SK-N-SH (cell line): ENCODE measurements around the gene P4HA3. TPM values are rescaled to one million over a fixed set of nuclear protein-coding genes. Genes with fewer than 3 reads are reported as not detected.

Experiments used
- CTCF ChIA-PET: fragments of 300-600, 350-600 bp; formaldehyde crosslinking; extraction: SDS; loops from one replicate; lab custom pipeline; 2021; lab: Yijun Ruan, JAX
- POLR2A ChIA-PET: fragments of 350-600 bp; sonication (Branson Sonifier 250); formaldehyde crosslinking; extraction: SDS; loops from one replicate; lab custom pipeline; 2020; ENCODE audit warnings: antibody characterized with exemption, inconsistent platforms; lab: Yijun Ruan, JAX
- DNase-seq: peaks from one replicate; pipeline ENCODE4 v3.0.0; 2012
- H2AFZ ChIP-seq: fragments of 200-600 bp; sonication (generic); 2 replicates; pipeline ENCODE4 v1.8.1; 2016; ENCODE audit warnings: antibody characterized with exemption, mild to moderate bottlenecking, low read depth
- H3F3A ChIP-seq: fragments of 200-600 bp; sonication (generic); replicated peaks from 2 replicates; pipeline ENCODE3; 2016; ENCODE audit warnings: antibody characterized with exemption, mild to moderate bottlenecking; ENCODE audit not compliant: insufficient read depth
- H3K27ac ChIP-seq, 2 experiments: fragments of 200-500 bp in 1 of 2; fragments of 200-600 bp in 1 of 2; sonication (Bioruptor generic) in 1 of 2; sonication (generic), shearing (Covaris generic) in 1 of 2; 2 replicates each; pipeline versions ENCODE4 v1.5.1 to v1.6.1; 2014 to 2016; ENCODE audit warnings: low read depth in 2 of 2, inconsistent platforms in 1 of 2, low read length in 1 of 2, mild to moderate bottlenecking in 1 of 2, mixed read lengths in 1 of 2
- H3K27me3 ChIP-seq: fragments of 200-600 bp; sonication (generic), shearing (Covaris generic); 2 replicates; pipeline ENCODE4 v1.6.1; 2016; ENCODE audit warnings: mixed run types; ENCODE audit not compliant: insufficient read depth
- H3K36me3 ChIP-seq, 2 experiments: fragments of 200-500 bp in 1 of 2; fragments of 200-600 bp in 1 of 2; sonication (Bioruptor generic) in 1 of 2; sonication (generic) in 1 of 2; replicated peaks in 1 of 2; 2 replicates each; pipeline versions ENCODE3 to v1.5.1; 2014 to 2016; ENCODE audit warnings: low read length in 1 of 2, mild to moderate bottlenecking in 1 of 2; ENCODE audit not compliant: insufficient read depth in 2 of 2, control insufficient read depth in 1 of 2
- H3K4me1 ChIP-seq, 2 experiments: fragments of 200-500 bp in 1 of 2; fragments of 200-600 bp in 1 of 2; sonication (Bioruptor generic) in 1 of 2; sonication (generic), shearing (Covaris generic) in 1 of 2; 2 replicates each; pipeline versions ENCODE4 v1.5.1 to v1.6.1; 2014 to 2016; ENCODE audit warnings: low read depth in 1 of 2, low read length in 1 of 2, mixed run types in 1 of 2; ENCODE audit not compliant: insufficient read depth in 2 of 2, control insufficient read depth in 1 of 2
- H3K4me2 ChIP-seq: fragments of 200-600 bp; sonication (generic), shearing (Covaris generic); 2 replicates; pipeline ENCODE4 v1.6.1; 2017; ENCODE audit warnings: mixed run types
- H3K4me3 ChIP-seq, 2 experiments: fragments of 200-500 bp in 1 of 2; fragments of 200-600 bp in 1 of 2; sonication (Bioruptor generic) in 1 of 2; sonication (generic), shearing (Covaris generic) in 1 of 2; 2 replicates each; pipeline versions ENCODE4 v1.5.1 to v1.8.1; 2014 to 2016; ENCODE audit warnings: low read depth in 2 of 2, inconsistent platforms in 1 of 2, low read length in 1 of 2, mild to moderate bottlenecking in 1 of 2, mixed read lengths in 1 of 2, moderate library complexity in 1 of 2
- H3K79me2 ChIP-seq: fragments of 200-600 bp; sonication (generic); 2 replicates; pipeline ENCODE4 v1.8.1; 2017; ENCODE audit warnings: mild to moderate bottlenecking; ENCODE audit not compliant: insufficient read depth
- H3K9ac ChIP-seq: fragments of 200-600 bp; sonication (generic); 2 replicates; pipeline ENCODE4 v1.6.1; 2017; ENCODE audit warnings: mixed run types
- H3K9me2 ChIP-seq: fragments of 200-600 bp; sonication (generic); 2 replicates; pipeline ENCODE4 v1.6.1; 2017; ENCODE audit warnings: mixed run types
- H3K9me3 ChIP-seq: fragments of 200-600 bp; sonication (generic); 2 replicates; pipeline ENCODE4 v1.6.1; 2017; ENCODE audit warnings: mixed run types, mild to moderate bottlenecking, moderate library complexity
- H4K20me1 ChIP-seq: fragments of 200-600 bp; sonication (generic); 2 replicates; pipeline ENCODE4 v1.6.1; 2017; ENCODE audit warnings: mild to moderate bottlenecking, mixed run types; ENCODE audit not compliant: insufficient read depth
- ELF1 ChIP-seq: IDR thresholded peaks from 2 replicates; pipeline ENCODE4 v1.4.0; 2012
- EP300 ChIP-seq, 2 experiments: IDR thresholded peaks; 2 replicates each; pipeline versions ENCODE4 v1.4.0 to v1.6.1; 2012; ENCODE audit warnings: borderline replicate concordance in 1 of 2, low read depth in 1 of 2, low read length in 1 of 2
- FOXM1 ChIP-seq: IDR thresholded peaks from 2 replicates; pipeline ENCODE4 v1.4.0; 2012; ENCODE audit warnings: low read depth, mild to moderate bottlenecking
- JUND ChIP-seq: IDR thresholded peaks from 2 replicates; pipeline ENCODE4 v1.4.0; 2012
- NRF1 ChIP-seq: IDR thresholded peaks from 2 replicates; pipeline ENCODE4 v1.6.1; 2012; ENCODE audit warnings: low read depth, mild to moderate bottlenecking, low read length
- RAD21 ChIP-seq: IDR thresholded peaks from 2 replicates; pipeline ENCODE4 v1.6.1; 2012; ENCODE audit warnings: mild to moderate bottlenecking, low read length
- RXRA ChIP-seq: IDR thresholded peaks from 2 replicates; pipeline ENCODE4 v1.4.0; 2012; ENCODE audit warnings: low read depth, mild to moderate bottlenecking, borderline replicate concordance
- SIN3A ChIP-seq: IDR thresholded peaks from 2 replicates; pipeline ENCODE4 v1.6.1; 2012; ENCODE audit warnings: low read depth, mild to moderate bottlenecking, low read length, moderate library complexity, borderline replicate concordance
- SMC3 ChIP-seq: IDR thresholded peaks from 2 replicates; pipeline ENCODE4 v1.6.1; 2012; ENCODE audit warnings: low read depth, low read length, improper control_type of control experiment
- YY1 ChIP-seq: IDR thresholded peaks from 2 replicates; pipeline ENCODE4 v1.4.0; 2012; ENCODE audit warnings: low read depth, mild to moderate bottlenecking
- WGBS: methylation state at CpG from one replicate; pipeline ENCODE4 v1.1.6; 2017; ENCODE audit warnings: low lambda C conversion rate; 5-methylcytosine and 5-hydroxymethylcytosine counted together
- polyA plus RNA-seq, 3 experiments: library from polyadenylated mRNA; depleted of rRNA; stranded (reverse); fragments of >200 nt; gene quantifications; 2 replicates each; pipeline ENCODE4 v1.2.3, GENCODE V29; 2012
- TF ChIP-seq, protein P1 (sequence below): fragments of 200-600 bp; sonication (generic); IDR thresholded peaks from 2 replicates; pipeline ENCODE4 v1.6.1; 2017; ENCODE audit warnings: antibody characterized with exemption, mild to moderate bottlenecking, moderate library complexity
- TF ChIP-seq, protein P2 (sequence below): IDR thresholded peaks from 2 replicates; pipeline ENCODE4 v1.4.0; 2012; ENCODE audit warnings: low read depth

P4HA3 gene
- 8.4 and 9.0 TPM in 2 replicates for polyA plus RNA-seq (2012; rRNA removed)
- polyA plus RNA-seq (2012; cell fraction: cytosol; rRNA removed), result 6.3 and 7.4 TPM in 2 replicates
- polyA plus RNA-seq (2012; cell fraction: nucleus; rRNA removed), result 7.4 and 8.3 TPM in 2 replicates

DNA sequence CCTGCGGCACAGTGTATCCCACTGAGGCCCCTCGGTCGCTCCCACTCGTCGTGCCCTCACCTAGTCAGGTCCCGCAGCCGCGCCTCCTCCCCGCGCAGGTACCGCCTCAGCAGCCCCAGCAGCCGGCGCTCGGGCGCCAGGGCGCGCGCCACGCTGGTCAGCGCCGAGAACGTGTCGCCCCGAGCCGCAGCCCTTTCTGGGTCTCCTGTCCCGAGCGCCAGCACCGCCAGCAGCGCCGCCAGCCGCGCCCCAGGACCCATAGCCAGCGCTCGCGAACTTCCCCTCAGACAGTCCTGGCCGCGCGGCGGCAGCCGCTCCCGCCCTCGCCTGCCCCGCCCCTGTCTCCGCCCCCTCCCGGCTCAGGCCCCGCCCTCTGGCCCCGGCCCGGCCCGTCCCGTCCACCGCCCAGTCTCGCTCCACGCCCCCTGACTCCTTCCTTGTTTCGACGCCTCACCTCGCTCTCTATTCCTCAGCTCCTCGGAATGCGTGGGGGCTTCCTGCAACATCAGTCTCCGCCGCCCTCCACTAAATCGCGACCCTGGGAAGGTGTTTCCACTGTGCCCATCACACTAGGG lies at the start of gene P4HA3:
Gene P4HA3 (minus strand): TSS at position 289 of the 575 bp plus-strand sequence. CDS start 29 bp downstream, at position 260.
- CTCF ChIA-PET, result interaction anchor here (1.1 to 1.6 kb wide), 2 partner anchors 28 to 55 kb away, joined by 3 read pairs; no protein-coding TSS in a partner anchor

DNA sequence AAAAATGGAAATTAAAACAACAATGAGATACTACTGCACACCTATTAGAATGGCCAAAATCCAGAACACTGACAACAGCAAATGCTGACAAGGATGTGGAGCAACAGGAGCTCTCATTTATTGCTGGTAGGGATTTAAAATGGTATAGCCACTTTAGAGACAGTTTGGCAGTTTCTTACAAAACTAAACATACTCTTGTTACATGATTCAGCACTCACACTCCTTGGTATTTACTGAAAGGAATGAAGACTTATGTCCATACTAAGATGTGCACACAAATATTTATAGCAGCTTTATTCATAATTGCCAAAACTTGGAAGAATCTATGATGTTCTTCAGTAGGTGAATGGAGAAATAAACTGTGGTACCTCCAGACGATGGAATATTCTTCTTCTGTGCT lies 46.0 kb upstream of the P4HA3 start:
- CTCF ChIA-PET, result interaction anchor here (0.6 to 1.5 kb wide), 4 partner anchors 13 to 228 kb away, joined by 3 to 4 read pairs (median 3); no protein-coding TSS in a partner anchor
- 93% methylated on average over 1 of the region's 1 CpG for WGBS
- POLR2A ChIA-PET, result no interaction called here

More for the DNA sequence above, at the start of gene P4HA3:
- no peaks in the 10 kb centered on the region for H3K36me3 ChIP-seq
- peak within 1 kb of the TSS; percentile 64 for H3K4me3 ChIP-seq
- peaks cover 12% of the 10 kb centered on the region for H3F3A ChIP-seq
- peak; percentile 92 for DNase-seq
- peak within 1 kb of the TSS; percentile 79 for H3K4me2 ChIP-seq
- peaks cover 6% of the 10 kb centered on the region in 2 experiments for H3K4me1 ChIP-seq
- H4K20me1 ChIP-seq, result no peaks in the 10 kb centered on the region
- H3K9ac ChIP-seq, result peak within 1 kb of the TSS; percentile 52; the same call in 1 of the 2 replicates
- no peak within 1 kb of the TSS for H3K27ac ChIP-seq
- TF ChIP-seq SMC3 (0 out of 2 replicates have a peak, but pooled peaks have one; percentile 3), RXRA (no peak), NRF1 (0 out of 2 replicates have a peak, but pooled peaks have one; percentile 19), RAD21 (0 out of 2 replicates have a peak, but pooled peaks have one; percentile 10), YY1 (no peak)
- TF ChIP-seq, protein P1, sequence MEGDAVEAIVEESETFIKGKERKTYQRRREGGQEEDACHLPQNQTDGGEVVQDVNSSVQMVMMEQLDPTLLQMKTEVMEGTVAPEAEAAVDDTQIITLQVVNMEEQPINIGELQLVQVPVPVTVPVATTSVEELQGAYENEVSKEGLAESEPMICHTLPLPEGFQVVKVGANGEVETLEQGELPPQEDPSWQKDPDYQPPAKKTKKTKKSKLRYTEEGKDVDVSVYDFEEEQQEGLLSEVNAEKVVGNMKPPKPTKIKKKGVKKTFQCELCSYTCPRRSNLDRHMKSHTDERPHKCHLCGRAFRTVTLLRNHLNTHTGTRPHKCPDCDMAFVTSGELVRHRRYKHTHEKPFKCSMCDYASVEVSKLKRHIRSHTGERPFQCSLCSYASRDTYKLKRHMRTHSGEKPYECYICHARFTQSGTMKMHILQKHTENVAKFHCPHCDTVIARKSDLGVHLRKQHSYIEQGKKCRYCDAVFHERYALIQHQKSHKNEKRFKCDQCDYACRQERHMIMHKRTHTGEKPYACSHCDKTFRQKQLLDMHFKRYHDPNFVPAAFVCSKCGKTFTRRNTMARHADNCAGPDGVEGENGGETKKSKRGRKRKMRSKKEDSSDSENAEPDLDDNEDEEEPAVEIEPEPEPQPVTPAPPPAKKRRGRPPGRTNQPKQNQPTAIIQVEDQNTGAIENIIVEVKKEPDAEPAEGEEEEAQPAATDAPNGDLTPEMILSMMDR, result peak; percentile 33
- TF ChIP-seq, protein P2, sequence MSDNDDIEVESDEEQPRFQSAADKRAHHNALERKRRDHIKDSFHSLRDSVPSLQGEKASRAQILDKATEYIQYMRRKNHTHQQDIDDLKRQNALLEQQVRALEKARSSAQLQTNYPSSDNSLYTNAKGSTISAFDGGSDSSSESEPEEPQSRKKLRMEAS, result peak; percentile 14; the same call in 1 of the 2 replicates
- peak within 1 kb of the TSS; percentile 52; the same call in 1 of the 2 replicates for H2AFZ ChIP-seq
- H3K27me3 ChIP-seq, result no peaks in the 10 kb centered on the region
- 29% methylated on average over 24 of the region's 62 CpGs for WGBS
- no peaks in the 10 kb centered on the region for H3K9me2 ChIP-seq
- POLR2A ChIA-PET, result no interaction called here
- H3K79me2 ChIP-seq, result no peaks in the 10 kb centered on the region
- peaks cover 6% of the 10 kb centered on the region for H3K9me3 ChIP-seq

More for the DNA sequence above, 46.0 kb upstream of the P4HA3 start:
- H3K4me2 ChIP-seq, result no peak overlapping the region
- no peak overlapping the region for H3K27ac ChIP-seq
- DNase-seq, result no peak
- H4K20me1 ChIP-seq, result no peaks in the 10 kb centered on the region
- no peaks in the 10 kb centered on the region for H3K79me2 ChIP-seq
- H3K27me3 ChIP-seq, result no peaks in the 10 kb centered on the region
- no peaks in the 10 kb centered on the region for H3K9me2 ChIP-seq
- H2AFZ ChIP-seq, result no peak overlapping the region
- H3F3A ChIP-seq, result no peaks in the 10 kb centered on the region
- no peaks in the 10 kb centered on the region for H3K4me1 ChIP-seq
- no peaks in the 10 kb centered on the region for H3K9me3 ChIP-seq
- peaks cover 0 to 29% of the 10 kb centered on the region in 2 experiments for H3K36me3 ChIP-seq
- TF ChIP-seq FOXM1, result no peak
- no peak for TF ChIP-seq RXRA
- TF ChIP-seq ELF1, result no peak
- TF ChIP-seq YY1, result no peak
- no peak for TF ChIP-seq SMC3
- TF ChIP-seq JUND, result no peak
- TF ChIP-seq, protein P2, result no peak
- no peak for TF ChIP-seq SIN3A
- no peak for TF ChIP-seq EP300 (IDR thresholded peaks at IDR 0.05; ENCODE audit: borderline replicate concordance in 1 of 2, low read depth in 1 of 2, low read length in 1 of 2)
- no peak overlapping the region for H3K9ac ChIP-seq
- H3K4me3 ChIP-seq, result no peak overlapping the region
